NK-92 treated with Interleukin-12 subunit alpha and Interleukin-12 subunit beta, amount 100 ng/mL, for 24 hours (cell line): ENCODE results near the gene IFNGR2.
A peak's percentile ranks its signal among the peaks of the same experiment; 100 is the strongest.
"Not testable (repeated sequence)": the region's sequence is repeated elsewhere in the genome, so short reads cannot be mapped to it uniquely, and the experiment has no call there.

Experiments
- DNase-seq: peaks from one replicate; lab custom pipeline; 2025; lab: John Stamatoyannopoulos, UW

The IFNGR2 gene

DNA sequence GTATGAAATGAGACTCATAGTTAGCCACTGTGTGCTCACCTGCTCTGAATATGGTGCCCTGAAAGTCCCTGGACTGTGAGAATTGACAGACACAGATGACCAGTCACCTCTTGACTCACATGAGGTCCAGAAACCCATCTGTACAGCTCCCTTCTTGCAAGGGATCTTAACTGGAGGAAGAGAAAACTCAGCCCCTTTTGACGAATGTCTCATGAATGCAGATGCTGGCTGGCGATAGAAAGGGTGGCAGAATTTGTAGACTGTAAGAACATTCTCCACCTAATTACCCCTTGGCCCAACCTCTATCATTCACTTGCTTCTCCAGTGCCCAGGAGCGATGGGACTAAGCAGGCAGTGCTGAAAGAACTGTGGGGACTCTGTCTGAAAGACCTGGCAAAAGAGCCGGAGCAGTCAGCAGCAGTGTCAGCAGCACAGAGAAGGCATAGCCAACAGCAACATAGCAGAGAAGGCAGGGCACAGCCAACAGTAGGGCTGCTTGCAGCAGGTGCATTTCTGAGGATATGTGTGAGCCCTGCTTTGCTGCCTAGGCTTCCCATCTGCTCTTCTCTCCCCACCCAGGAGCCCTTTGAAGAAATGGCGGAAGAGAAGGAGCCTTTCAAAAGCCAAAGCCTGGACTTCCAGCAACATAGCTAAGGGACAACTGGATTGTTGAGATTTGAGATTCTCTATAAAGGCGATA lies 25.8 kb upstream of the IFNGR2 start:
- DNase-seq: no peak

DNA sequence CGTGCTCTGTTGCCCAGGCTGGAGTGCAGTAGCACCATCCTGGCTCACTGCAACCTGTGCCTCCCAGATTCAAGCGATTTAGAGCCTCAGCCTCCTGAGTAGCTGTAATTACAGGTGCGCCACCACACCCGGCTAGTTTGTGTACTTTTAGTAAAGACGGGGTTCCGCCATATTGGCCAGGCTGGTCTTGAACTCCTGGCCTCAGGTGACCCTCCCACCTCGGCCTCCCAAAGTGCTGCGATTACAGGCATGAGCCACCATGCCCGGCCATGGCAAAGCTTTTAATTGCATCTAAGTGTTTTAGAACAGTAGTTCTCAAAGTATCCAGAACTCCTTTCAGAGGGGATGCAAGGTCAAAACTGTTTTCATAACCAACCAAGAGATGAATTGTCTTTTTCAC lies 25.1 kb upstream of the IFNGR2 start:
- DNase-seq: no peak

DNA sequence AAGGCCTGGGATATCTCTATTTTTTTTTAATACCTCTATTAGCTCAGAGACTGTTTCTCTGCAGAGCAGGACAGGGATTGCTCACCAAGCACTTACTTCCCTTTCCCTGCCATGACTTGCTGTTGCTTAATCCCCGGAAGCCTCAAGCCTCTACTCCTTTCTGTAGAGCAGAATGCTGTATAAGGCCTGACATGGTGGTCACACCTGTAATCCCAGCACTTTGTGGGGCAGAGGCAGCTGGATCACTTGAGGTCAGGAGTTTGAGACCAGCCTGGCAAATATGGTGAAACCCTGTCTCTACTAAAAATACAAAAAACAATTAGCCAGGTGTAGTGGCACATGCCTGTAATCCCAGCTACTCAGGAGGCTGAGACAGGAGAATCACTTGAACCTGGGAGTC lies 23.3 kb upstream of the IFNGR2 start:
- not testable (repeated sequence) for DNase-seq

DNA sequence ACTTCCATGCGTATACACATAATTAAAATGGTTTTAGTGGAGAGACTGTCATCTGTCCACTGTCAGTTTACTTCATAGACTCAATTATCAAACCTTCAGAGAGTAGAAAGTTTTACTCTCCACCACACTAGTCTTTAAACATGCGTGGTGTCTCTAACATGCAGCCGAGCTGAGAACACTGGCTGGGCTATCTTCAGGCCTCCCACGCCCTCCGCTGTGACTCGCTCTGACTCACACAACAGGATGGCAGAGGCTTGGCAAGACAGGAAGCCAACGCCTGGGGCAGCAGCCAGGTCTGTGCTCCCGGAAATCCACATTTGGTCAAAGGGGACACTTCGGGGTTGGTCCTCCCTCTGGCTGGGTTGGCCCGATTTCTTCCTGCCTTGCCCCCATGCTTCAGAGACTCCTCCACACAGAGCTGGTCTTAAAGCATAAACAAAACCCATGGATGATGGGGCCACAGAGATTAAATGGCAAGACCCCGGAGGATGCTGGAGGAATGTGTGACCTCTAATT lies 22.7 kb upstream of the IFNGR2 start:
- DNase-seq: peak; percentile 84

DNA sequence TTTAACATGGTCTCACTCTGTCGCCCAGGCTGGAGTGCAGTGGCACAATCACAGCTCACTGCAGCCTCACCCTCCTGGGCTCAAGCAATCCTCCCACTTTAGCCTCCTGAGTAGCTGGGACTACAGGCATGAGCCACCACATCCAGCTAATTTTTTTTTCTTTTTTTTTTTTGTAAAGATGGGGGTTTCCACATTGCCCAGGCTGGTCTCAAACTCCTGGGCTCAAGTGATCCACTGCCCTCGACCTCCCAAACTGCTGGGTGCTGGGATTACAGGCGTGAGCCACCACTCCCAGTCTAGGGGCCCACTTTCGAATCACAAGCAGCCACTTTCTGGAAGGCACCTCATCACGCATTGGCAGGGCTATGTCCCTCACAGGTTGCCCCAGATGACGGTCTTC lies 21.8 kb upstream of the IFNGR2 start:
- not testable (repeated sequence) for DNase-seq

DNA sequence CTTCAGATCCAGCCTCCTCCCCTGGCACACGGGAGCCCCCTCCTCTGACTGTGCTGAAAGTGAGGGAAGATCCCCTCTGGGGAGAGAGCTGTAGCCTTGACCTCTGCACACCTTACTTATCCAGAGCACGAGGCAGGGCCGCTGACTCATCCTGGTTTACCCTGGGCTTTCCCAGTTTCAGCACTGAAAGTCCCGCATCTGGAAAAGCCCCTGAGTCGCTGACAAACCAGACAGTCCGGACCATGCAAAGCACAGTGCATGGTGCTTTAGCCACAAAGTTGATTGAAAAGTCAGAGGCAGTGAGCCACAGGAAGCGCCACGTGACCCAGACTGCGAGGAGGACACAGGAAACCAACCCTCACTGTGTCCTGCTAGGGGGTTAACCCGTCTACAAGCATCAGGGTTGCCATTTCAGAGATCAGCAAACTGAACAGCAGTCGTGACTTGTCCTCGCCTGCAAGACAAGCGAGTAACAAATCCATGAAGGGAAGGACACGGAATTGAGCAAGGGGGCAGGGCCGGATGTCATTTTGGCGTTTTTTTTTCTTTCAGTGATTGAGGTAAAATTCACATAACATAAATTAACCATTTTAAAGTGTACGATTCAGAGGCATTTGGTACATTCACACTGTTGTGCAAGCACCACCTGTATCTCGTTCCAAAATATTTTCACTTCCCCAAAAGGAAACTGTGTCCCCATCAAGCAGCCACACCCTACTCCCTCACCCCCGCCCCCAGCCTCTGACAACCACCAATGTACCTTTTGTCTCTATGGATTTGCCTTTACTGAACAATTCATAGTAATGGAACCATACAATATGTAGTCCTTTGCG lies 19.9 kb upstream of the IFNGR2 start:
- peak; percentile 80 for DNase-seq

DNA sequence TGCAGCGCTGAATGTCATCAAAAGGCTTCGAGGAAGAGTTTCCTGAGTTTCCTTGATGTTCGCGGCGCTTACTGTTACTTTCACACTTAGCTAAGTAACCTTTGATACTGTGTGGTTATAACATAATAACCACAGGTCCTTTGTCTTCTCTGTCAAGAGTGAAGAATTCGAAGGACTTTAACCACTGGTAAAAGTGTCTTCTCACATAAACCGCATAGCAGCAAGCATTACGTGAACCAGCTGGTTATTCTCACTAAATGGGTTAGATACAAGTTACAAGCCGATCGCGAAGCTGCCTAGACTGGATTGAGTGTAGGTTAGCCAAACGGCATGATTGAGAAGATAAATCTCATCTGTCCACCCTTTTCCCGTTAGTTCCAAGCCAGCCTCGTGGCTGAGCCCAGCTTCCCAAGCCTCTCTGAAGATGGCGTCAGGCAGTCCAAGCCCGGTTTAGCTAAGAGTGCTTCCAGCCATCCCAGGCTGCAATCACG lies 18.3 kb upstream of the IFNGR2 start:
- DNase-seq: peak; percentile 43

DNA sequence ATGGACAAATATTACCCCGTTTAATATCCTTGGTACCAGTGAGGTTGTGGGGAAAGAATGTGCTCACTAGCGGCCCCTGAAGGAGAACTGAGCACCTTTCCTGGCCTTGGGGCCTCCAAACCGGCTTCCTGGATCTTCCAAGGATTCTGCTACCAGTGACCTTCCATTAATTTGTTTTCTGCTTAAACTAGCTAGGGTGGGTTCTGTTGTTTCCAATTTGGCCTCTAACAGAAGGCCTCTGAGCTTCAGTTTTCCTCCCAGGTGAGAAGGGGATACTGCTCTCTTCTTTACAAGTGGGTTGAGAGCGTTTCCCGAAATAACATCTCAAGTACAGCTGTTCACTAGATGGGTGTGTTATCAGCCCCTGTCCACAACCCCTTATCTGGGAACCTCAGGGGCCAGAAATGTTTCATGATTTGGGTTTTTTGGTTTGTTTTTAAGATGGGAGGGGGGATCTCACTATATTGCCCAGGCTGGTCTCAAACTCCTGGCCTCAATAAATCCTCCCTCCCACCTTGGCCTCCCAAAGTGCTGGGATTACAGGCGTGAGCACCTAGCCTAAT lies 16.9 kb upstream of the IFNGR2 start:
- no peak for DNase-seq

DNA sequence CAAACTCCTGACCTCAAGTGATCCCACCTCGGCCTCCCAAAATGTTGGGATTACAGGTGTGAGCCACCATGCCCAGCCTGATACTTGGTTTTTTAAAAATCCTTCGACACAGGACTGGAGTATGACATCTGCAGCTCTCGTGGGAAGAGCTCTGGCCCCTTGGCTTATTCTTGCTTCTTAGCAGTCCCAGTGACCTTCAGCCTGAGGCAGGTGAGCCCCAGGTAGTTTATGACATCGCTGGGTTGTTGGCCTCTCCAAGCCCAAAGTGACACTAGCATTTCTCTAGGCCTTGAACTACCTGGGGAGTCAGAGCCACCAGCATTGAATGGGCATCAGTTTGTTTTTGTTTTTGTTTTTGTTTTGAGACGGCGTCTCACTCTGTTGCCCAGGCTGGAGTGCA lies 15.9 kb upstream of the IFNGR2 start:
- DNase-seq: no peak

DNA sequence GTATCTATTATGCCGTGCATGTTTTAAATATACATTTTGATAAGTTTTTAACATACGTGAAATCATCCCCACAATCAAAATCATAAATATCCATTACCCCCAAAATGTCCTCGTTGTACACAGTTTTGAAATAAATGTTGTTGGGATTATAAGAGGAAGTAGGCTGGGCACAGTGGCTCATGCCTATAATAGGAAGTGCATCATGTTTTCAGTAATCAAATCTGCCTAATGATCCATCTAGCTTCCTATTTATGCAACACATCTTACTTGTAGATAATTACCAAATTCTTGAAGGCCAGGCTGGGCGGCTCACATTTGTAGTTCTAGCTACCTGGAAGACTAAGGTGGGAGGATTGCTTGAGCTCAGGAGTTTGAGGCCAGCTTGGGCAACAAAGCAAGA lies 15.0 kb upstream of the IFNGR2 start:
- DNase-seq: no peak

DNA sequence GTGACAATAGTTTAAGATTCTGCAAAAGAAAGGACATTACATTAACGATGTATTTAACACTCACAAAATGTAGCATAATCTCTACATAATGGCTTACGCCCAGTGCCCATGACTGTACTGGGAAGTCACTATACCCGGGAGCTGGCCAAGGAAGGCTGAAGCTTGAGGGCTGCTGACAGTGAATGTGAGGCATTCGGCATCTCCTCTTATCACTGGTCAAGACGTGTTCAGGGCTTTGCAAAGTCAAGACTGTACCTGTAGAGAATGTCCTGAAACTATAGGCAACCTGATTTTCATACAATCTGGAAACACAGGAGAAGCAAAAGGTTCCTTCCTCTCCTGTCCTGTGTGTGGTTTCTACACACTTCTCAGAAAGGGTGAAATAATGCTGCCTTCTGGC lies 12.7 kb upstream of the IFNGR2 start:
- no peak for DNase-seq

DNA sequence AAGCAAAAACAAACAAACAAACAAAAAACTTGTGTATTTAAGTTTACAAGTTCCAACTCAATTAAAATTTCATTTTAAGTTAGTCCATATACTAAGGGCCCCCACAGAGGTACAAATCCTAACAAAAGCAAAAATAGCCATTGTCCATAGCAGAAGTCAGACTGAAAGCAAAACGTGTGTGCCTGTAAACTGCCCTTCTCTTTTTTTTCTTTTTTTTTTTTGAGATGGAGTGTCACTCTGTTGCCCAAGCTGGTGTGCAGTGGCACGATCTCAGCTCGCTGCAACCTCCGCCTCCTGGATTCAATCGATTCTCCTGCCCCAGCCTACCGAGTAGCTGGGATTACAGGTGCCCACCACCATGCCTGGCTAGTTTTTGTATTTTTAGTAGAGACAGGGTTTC lies 11.6 kb upstream of the IFNGR2 start:
- DNase-seq: no peak

DNA sequence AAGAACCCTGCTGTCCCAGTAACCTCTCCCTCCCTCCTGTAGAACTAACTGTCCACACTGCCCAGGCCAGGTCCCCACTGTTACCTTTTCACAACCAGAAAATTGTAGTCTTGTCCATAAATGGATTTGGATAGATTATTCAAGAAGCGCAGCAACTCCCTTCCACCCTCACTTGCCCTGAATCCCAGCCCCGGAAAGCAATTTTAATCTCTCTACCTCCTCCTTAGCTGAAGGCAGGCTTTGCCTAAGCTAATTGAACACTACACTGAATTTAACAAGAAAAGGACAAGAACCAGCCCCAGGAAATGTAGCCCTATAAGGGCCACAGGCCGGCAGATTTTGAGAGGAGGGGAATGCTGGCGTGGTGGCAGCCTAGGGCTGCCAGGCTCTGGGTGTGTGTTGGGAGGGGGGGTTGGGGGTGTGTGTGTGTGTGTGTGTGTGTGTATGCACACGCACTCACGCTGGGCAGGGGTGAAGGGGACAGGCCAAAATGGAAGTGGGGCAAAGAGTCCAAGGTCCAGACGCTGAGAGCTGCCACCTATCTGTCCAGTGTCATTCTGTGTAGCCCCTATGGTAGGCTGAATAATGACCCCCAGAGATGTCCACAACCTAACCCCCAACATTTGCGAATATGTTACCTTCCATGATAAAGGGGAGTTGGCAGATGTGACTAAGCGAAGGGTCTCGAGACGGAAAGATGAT lies 10.8 kb upstream of the IFNGR2 start:
- DNase-seq: no peak

DNA sequence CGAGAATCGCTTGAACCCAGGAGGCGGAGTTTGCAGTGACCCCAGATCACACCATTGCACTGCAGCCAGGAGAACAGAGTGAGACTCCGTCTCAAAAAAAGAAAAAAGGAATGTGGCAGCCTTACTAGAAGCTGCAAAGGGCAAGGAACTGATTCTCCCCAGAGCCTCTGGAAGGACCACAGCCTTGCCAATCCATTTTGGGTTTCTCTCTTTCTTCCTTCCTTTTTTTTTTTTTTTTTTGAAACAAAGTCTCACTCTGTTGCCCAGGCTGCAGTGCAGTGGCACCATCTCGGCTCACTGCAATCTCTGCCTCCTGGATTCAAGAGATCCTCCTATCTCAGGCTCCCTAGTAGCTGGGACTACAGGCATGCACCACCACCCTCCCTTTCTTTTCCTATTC lies 9.9 kb upstream of the IFNGR2 start:
- DNase-seq: no peak

DNA sequence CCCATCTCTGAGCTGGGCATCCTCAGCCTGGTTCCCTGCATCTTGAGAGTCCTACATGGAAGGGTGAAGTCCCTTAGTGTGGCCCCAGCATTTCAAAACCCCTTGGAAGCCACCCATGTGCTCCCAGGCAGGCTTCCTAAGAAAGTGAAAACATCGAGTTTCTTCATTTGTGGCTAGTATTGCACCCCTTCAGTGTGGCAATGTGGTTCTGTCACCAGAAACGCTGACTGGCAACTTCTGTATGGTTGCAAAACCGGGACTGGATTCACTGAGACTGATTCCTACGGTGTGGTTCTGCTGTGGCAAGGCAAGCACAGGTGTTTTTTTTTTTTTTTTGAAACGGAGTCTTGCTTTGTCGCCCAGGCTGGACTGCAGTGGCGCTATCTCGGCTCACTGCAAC lies 9.0 kb upstream of the IFNGR2 start:
- no peak for DNase-seq

DNA sequence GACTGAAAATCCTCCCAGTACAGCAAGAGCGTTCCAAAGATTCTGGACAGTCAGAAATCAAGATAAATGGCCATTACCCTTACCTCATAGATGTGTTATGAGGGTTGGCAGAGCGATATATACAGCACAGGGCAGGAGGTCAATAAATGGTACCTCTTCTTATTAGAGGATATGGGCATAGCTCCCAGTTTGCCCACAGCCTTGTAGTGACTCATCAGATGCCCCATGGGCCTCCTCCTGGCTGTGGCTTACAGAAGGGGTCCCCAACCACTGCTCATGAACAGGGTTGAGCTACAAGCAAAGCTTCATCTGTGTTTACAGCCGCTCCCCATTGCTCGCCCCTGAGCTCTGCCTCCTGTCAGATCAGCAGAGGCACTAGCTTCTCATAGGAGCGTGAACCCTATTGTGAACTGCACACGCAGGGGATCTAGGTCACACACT lies 7.3 kb upstream of the IFNGR2 start:
- DNase-seq: no peak

DNA sequence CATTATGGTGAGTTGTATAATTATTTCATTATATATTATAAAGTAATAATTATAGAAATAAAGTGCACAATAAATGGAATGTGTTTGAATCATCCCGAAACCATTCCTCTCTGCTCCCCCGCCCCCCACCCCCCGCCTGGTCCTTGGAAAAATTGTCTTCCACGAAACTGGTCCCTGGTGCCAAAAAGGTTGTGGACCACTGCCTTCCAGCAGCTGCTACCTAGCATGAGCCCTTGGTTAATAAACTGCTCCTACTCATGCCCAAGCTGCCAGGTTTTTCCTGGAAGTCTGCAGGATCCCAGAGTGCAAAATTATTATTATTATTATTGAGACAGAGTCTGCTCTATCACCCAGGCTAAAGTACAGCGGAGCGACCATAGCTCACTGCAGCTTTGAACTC lies 6.8 kb upstream of the IFNGR2 start:
- DNase-seq: no peak

DNA sequence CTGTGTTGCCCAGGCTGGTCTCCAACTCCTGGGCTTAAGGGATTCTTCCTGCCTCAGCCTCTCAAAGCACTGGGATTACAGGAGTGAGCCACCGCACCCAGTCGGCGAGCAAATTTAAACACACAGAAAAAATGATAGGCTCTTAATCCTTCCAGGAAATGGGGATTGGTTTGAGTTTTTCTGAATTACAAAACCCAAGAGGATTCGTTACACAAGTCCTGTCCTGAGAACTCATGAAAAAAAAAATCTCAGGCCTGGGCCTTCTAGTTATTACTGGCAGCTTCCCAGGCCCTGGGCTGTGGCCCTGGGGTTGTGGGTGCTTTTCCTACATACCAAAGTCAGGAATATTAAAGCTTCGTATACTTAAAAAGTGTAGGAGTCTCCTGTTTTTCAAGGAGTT lies 6.3 kb upstream of the IFNGR2 start:
- no peak for DNase-seq

DNA sequence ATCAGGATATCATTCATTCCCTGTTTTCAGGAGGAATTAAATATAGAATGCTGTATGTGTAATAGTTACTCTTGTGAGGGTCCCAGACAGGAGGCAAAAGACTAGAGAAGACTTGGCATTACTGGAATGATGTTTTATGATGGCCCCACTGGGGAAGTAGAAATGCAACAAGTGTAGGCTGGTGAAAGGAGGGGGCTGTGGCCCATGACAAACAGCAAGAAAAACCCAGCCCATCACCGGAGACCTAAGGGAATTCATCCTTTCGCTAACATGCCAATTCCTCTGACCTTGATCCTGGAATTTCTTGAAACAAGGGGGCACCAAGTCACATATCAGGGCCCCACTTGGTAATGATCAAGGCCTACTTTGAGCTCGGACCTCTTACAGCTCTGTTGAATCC lies 5.5 kb upstream of the IFNGR2 start:
- DNase-seq: no peak

DNA sequence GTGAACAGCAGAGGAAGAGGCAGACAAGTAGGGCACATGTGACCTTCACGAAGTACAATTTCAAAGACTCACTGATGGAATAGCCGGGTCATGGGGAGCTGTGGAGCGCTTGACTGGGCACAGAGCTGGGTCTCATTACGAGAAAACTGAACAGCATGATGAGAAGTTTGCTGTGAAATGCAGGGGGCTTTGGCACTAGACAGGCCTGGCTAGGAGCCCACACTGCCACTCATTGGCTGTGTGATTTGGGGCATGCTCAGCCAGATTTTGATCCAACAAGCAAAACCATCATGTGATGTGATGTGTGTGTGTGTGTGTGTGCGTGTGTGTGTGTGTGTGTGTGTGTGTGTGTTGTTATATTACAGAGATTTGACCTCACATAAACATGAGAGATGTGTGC lies 4.9 kb upstream of the IFNGR2 start:
- DNase-seq: no peak

DNA sequence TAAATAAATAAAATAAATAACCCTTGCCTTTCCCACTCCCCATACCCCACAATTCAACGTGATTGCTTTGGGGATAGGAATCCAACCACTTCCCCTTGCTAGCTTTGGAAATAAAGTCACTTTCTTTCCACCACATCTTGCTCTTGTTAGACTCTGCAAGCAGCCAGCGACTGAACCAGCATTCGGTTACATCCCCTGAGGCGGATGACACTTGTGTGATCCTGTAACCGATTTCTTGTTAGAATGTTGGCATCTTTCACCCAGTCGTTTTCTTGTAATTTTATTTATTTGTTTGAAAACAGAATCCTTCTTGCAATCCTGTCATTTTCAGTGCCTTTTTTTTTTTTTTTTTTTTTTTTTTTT lies 1.6 kb upstream of the IFNGR2 start:
- DNase-seq: no peak
